ENCODE results near the gene DNAAF1.

DNAAF1 gene

GRCh38 chr16:84161801-84162200, 16.7 kb downstream of the DNAAF1 start:
- DNase-seq, result no peak

DNA sequence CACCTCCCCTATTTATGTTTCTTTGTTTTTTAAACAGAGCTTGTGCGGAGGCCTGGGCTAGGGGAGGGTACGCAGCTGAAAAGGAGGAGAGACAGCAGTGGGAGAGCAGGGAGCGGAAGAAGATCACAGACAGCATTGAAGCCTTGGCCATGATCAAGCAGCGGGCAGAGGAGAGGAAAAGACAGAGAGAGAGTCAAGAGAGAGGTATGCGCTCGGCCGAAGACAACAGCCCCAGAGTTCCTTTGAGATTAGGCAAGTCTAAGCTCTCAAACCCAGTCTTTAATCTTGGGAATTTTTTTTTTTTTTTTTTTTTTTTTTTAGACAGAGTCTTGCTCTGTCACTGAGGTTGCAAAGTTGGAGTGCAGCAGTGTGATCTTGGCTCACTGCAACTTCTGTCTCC, 20.6 kb downstream of the DNAAF1 start:
- DNase-seq, result no peak

GRCh38 chr16:84166796-84167695, 21.9 kb downstream of the DNAAF1 start:
- no peak for DNase-seq

DNA sequence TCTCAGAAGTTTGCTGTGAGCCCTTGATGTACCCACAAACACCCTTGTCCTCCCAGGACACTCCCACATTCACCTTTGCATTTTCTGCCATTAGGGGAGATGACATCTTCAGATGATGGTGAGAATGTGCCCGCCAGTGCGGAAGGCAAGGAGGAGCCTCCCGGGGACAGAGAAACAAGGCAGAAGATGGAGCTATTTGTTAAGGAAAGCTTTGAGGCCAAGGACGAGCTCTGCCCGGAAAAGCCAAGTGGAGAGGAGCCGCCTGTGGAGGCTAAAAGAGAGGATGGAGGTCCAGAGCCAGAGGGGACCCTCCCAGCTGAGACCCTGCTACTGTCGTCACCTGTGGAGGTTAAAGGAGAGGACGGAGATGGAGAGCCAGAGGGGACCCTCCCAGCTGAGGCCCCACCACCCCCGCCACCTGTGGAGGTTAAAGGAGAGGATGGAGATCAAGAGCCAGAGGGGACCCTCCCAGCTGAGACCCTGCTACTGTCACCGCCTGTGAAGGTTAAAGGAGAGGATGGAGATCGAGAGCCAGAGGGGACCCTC, 24.7 kb downstream of the DNAAF1 start:
- no peak for DNase-seq

DNA sequence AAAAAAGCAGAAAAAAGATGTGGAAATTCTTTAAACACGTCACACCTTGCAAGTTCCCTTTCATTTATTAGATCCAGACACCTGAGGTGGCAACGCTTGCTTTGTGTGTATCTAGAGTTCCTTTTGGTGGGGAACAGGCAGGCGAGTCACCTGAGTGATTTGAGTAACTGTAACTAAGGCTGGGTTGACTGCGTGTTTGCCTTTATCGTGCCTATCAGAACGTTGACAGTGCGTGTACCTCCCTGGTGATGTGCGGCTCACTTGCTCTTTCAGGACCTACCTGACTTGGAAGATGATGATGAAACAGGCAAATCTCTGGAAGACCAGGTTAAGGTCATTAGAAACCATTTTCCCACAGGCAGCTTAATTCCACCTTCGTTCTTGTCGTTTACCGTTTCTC, 29.3 kb downstream of the DNAAF1 start:
- DNase-seq, result no peak

DNA sequence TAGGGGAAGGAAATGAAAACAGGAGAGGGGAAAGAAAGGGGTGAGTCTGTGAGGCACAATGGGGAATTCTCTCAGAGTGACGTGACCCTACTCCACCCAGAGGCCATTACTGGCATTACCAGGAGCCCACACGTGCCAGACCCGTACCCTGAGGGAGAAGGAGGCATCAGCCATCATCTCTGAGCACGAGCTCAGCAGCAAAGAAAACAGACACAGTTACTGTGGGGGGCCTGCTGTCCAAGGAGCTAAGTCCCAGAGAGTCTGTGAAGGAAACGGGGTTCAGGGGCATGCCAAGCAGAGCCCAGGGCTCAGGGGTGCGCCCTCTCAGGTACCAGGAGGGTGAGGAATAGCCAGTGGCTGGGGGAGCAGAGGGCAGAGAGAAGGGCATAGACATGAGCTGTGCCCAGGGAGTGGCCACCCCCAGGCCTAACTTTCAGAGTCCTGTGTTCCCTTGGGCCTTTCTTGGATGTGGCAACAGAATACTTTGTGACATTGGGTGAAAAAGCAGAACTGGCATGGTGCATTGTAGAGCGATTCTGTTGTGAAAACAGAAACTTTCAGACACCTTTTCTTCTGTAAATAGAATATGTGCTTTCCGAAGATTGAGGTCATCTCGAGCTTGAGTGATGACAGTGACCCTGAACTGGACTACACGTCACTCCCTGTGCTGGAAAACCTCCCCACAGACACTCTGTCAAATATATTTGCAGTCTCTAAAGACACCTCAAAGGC, 30.4 kb downstream of the DNAAF1 start:
- no peak for DNase-seq

GRCh38 chr16:84176192-84177053, 31.3 kb downstream of the DNAAF1 start:
- no peak for DNase-seq

GRCh38 chr16:84177741-84178073, 32.6 kb downstream of the DNAAF1 start:
- no peak for DNase-seq

DNA sequence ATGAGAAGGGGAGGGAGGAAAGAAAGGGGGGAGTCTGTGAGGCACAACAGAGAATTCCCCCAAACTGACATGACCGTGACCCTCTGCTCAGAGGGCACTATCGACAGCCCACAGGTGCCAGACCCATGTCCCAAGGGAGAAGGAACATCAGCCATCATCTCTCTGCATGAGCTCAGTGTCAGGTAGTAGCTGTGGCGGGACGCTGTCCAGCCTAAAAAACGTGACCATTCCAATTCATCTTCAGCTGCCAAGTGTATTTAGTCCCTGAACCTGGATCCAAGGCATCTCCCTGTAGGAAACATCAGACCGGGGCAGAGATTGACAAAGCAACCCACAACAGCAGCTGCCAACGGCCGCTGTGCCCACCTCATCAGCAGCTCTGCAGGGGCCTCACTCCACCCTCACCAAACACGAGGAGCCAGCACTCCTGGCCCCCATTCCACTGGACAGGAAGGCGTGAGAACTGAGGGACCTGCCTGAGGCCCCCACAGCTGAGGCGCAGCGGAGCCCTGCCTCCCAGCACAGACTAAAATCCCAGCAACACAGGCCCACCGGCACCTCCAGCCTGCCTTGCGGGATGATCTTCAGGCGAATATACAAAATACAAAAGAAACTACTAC, 33.1 kb downstream of the DNAAF1 start:
- no peak for DNase-seq

- DNase-seq, result no peak
Observed at GRCh38 chr16:84178892-84179611, 33.9 kb downstream of the DNAAF1 start.

GRCh38 chr16:84179612-84180320, 34.7 kb downstream of the DNAAF1 start:
- no peak for DNase-seq

GRCh38 chr16:84180519-84181140, 35.5 kb downstream of the DNAAF1 start:
- DNase-seq, result no peak

DNA sequence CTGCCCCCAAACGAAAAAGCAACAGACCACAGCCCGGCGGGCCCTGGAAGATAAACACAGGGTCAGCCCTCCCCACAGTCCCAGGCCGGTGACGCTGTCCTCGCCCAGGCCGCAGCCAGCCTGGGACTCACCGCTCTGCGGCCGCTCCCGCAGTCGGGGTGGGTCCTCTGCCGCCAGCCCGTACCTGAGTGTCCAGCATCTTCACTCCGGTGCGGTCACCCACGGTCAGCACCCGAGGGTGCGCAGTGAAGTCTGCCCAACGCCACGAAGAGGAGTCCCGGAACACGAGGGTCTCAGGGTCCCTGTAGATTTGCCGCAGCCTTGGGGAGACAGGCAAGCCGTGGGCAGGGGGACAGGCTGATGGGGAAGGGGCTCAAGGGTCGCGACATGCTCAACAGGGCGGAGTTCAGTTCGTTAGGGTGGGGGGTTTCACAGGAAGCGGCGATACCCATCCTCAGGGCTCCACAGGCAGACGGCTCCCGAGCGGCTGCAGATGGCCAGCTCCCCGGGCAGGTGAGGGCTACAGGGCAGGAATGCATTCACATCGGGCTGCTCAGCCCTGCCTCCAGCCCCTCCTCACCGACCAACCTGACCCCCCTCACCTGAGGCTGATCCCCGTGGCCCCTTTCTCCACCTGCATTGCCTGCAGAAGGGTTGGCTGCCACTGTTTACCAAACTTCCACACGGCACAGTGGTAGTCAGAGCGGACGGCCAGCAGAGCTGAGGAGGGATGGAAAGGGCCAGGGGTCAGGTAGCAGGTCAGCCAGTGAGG, 36.2 kb downstream of the DNAAF1 start:
- no peak for DNase-seq

- DNase-seq, result no peak
Observed at GRCh38 chr16:84182104-84182503, 37.0 kb downstream of the DNAAF1 start.

DNA sequence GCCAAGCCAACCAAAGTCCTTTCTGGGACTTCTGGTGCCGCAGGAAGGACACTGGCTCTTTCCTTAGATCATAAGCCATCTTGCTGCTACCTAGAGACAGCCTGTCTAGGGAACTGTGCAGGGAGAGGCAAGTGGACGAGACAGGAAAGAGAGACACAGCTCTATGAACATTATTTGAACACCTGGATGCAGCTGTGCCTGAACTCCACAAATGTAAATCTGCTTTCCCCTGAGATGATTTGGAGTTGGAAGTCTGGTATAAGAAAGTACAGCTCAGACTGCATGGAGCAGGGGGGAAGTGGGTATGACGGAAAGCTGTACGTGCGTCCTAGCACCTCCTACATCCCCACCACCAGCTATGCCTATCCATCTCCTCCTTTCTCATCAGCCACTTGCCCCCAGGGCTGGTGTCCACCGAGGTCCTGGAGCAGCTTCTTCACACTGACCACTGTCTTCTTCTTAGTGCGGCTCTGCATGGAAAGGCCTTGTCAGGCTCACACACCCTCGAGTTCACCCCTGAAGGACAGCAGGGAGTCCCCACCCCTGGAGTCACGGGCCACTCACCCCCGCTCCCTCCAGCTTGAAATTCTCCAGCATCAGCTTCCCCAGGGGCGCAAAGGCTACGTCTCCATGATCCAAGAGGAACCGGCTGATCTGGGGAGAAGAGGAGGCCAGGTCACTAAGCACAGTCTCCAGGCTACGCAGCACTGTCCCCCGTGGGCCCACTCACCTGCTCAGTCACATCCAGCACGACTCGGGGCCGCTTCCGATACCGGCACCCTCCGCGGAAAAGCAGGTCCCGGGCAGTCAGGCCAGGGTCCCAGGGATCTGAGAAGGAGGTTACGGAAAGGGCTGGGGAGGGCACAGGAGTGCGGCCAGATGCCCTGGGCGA, 37.8 kb downstream of the DNAAF1 start:
- no peak for DNase-seq

DNA sequence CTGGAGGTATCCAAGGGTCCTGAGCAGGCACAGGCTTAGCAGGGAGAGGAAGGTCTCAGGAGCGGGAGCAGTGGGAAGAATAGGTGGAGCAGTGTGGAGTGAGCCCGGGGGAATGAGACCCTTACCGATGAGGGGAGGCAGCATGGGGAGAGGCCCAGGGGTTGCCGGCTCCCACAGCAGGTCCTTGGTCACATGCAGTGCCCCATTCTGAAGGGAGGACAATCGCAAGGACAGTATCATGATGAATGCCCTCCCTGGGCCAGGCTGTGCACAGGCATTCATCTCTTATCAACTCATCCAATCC, 38.4 kb downstream of the DNAAF1 start:
- DNase-seq, result no peak

GRCh38 chr16:84183911-84184591, 38.9 kb downstream of the DNAAF1 start:
- DNase-seq, result no peak

DNA sequence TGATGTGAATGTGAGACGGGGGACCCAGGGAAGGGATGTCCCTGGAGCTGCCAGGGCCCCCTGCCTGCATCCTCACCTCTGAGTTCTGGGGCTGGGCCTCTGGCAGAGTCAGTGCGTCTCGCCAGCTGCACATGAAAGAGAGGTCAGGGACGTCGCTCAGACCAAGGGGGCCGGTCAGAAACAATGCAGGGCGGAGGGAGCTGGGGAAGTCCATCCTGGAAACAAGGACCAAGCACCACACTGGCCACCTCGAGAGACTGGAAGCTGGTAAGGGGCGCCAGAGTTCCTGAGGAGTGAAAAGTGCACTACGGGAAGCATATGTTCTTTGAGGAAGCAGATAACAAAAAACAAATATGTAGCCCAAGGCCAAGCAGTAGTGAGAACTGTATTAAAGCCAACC, 39.7 kb downstream of the DNAAF1 start:
- no peak for DNase-seq

Measured in CD4-positive, alpha-beta T cell treated with Interleukin-12 subunit alpha and Interleukin-12 subunit beta, for 1 hour (primary cell).